CD1c-positive myeloid dendritic cell (primary cell): Measurements from ENCODE around the gene MEAK7.
"Not testable (repeated sequence)": the region's sequence is repeated elsewhere in the genome, so short reads cannot be mapped to it uniquely, and the experiment has no call there.

Experiments used
- DNase-seq: peaks from one replicate; pipeline ENCODE4 v3.0.0-alpha.2; 2016; ENCODE audit errors: extremely low spot score

The MEAK7 gene

GRCh38 chr16:84532855-84533486, 28.5 kb upstream of the MEAK7 start:
- DNase-seq = no peak

- DNase-seq = peak; percentile 29
These were observed 27.8 kb upstream of the MEAK7 start for GRCh38 chr16:84532291-84532724.

- DNase-seq = no peak
These were observed 27.2 kb upstream of the MEAK7 start for GRCh38 chr16:84531671-84532111.

GRCh38 chr16:84530590-84530989, 26.1 kb upstream of the MEAK7 start:
- DNase-seq = no peak

- no peak for DNase-seq
These were observed 25.1 kb upstream of the MEAK7 start for GRCh38 chr16:84529607-84530006.

- peak; percentile 65 for DNase-seq
These were observed 23.9 kb upstream of the MEAK7 start for GRCh38 chr16:84528322-84528721.

- peak; percentile 66 for DNase-seq
These were observed 23.2 kb upstream of the MEAK7 start for GRCh38 chr16:84527532-84528269.

GRCh38 chr16:84526794-84527531, 22.5 kb upstream of the MEAK7 start:
- DNase-seq = no peak

- DNase-seq = not testable (repeated sequence)
These were observed 20.6 kb upstream of the MEAK7 start for GRCh38 chr16:84524941-84525581.

GRCh38 chr16:84524346-84524920, 20.0 kb upstream of the MEAK7 start:
- DNase-seq = no peak

DNA sequence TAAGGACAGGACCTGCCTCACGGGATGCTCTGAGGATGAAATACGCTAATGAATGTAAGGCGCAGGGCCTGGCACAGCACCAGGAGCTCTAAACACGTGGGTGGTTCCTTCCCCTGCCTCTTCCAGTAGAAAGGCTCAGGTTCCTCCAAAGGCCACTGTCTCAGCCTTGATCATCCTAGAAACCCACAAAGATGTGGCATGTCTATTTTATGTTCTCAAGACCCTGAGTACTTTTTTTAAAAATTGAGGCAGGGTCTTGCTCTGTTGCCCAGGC, 17.0 kb upstream of the MEAK7 start:
- no peak for DNase-seq

GRCh38 chr16:84520725-84521496, 16.5 kb upstream of the MEAK7 start:
- DNase-seq = no peak

DNA sequence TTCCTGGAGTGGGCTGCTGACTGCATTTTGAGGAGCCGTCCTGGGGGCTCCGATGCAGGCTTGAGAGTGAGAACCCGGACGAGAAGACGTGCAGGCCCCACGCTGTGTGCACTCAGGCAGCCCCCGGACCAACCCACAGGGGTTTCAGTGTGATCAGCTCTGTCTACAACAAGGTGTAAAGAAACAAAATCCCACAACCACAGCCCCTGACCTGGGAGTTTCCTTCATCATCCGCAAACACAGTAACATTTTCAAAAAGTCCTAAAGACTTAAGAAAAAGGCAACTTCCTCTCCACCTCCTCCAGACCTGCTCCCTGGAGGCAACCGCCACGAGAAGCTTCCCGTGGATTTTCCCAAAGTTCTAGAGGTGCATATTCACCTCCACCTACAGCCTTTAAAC, 15.4 kb upstream of the MEAK7 start:
- no peak for DNase-seq

GRCh38 chr16:84518804-84519341, 14.4 kb upstream of the MEAK7 start:
- peak; percentile 20 for DNase-seq

GRCh38 chr16:84518220-84518619, 13.8 kb upstream of the MEAK7 start:
- DNase-seq = not testable (repeated sequence)

DNA sequence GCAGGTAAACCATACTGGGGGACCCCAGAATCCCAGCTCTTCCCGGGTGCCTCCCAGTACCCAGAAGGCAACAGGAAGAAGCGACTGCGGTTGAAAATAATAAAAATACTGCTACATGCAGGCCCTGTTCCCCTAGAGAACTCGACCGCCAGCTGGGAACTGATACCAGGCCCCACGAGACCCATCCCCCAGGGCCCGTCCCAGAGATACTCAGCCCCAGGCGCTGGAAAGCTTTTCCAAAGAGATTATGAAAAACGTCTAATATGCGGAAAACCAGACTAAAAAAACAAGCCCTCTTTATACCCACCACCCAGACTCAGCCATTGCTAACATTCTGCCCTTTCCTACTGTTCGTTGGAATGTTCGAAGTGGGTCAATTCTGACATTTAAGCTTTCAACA, 12.9 kb upstream of the MEAK7 start:
- DNase-seq = no peak

DNA sequence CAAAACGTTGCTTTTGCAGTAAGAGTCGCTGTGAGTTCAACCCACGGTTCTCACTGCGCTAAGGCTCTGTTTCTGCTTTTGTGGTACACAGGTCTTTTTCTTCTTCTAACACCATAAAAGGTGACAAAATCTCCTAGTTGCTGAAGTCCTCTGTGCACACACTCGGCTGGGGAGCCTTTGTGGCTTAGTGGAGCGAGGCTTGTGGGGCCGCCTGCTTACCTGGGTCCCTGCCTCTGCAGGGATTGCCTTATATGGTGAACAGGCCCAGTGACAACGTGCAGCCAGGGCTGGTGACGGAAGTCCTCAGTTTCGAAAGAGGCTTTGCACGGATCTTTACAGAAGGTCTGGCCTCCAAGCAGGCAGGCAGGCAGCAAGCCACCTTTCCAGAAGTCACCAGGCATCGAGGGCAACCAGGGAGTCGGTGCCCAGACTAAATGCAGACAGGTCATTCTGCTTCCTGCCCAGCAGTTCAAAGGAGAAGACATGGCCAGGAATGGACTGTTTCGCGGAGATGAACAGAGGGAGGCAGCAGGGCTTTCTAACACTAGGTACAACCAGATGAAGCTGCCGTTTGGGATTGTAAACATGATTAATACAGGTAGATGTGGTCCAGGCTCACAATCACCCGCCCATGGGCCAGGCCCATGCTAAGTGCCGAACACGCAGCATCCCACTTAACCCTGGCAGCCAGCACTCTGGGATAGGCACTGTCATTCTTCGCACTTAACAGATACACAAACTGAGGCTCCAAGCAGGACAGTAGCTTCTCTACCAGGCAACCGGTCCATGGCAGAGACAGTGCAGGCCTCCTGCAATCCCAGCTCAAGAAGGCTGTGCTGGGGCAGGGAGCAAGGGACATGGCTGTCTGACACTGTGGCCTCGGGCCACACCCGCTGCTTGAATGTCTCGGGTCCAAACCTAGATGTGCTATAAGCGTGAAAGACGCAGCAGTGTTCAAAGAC, 10.7 kb upstream of the MEAK7 start:
- DNase-seq = peak; percentile 73

DNA sequence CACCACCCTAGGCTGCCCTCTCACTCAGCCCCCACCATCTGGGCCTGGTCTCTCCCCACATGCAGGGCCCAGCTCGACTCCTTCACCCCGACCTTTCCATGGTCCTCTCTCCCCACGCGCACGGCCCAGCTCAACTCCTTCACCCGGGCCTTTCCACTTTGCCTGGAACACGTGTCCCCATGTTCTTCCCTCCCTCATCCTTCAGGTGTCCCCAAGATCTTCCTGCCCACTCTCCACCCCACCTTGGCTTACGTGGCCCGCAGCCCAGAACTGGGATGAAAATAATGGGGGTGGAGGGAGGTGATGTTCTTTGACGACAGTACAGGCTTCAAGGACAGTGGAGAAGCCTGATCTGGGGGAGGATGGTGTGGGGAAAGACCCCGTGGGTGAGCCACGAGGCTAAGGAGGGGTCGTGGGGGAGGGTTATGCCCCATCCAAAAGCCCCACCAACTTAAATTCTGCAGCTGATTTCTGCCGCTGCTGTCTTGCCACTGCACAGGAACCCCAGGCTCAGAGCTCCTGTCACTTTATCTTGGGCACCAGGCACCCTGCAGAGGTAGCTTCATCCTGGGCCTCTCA, 9.9 kb upstream of the MEAK7 start:
- DNase-seq = no peak

- DNase-seq = no peak
These were observed 9.2 kb upstream of the MEAK7 start for GRCh38 chr16:84513666-84514065.
